ENCODE data around the gene OCA2. TPM values are rescaled to one million over a fixed set of nuclear protein-coding genes. Genes with fewer than 3 reads are reported as not detected.

The OCA2 gene
- total and polyA plus RNA-seq, 2 of the 13 experiments (the other 11 are each of a cell fraction or from before 2014, with no cell fraction given): 0.02 to 0.05 TPM

- DNase-seq (ENCODE audit: low spot score): no peak
- Histone ChIP-seq H2AFZ (ENCODE audit: low read length) (no peak overlapping the region), H3K4me1 (ENCODE audit: insufficient read depth, low read length) (no peaks in the 10 kb centered on the region), H4K20me1 (ENCODE audit: insufficient read depth, low read length) (no peaks in the 10 kb centered on the region), H3K4me2 (ENCODE audit: low read depth, low read length) (no peak overlapping the region), H3K27ac (ENCODE audit: extremely low read length, insufficient read depth, low read length) (no peak overlapping the region), H3K9me3 (ENCODE audit: low read length) (no peaks in the 10 kb centered on the region), H3K27me3 (ENCODE audit: control insufficient read depth in 1 of 2, insufficient read depth in 2 of 2, low read length in 2 of 2) (peaks cover 3 to 25% of the 10 kb centered on the region in 2 experiments; a peak in 4 of 5 replicates), H3K4me3 (replicated peaks in 1 of 3; ENCODE audit: insufficient read depth in 1 of 3, low read depth in 2 of 3, low read length in 3 of 3) (no peak overlapping the region), H3K36me3 (replicated peaks in 1 of 2; ENCODE audit: control insufficient read depth in 1 of 2, insufficient read depth in 2 of 2, low read length in 2 of 2) (no peaks in the 10 kb centered on the region), H3K9ac (ENCODE audit: insufficient read depth, low read depth, low read length) (no peak overlapping the region), H3K79me2 (ENCODE audit: insufficient read depth, low read length) (no peaks in the 10 kb centered on the region)
- BruUV-seq (replicated peaks): no TSS peak
- intact Hi-C loops (cut with micrococcal nuclease; ENCODE audit: unreplicated experiment) (no loop called here), in situ Hi-C loops (cut with HindIII; ENCODE audit: extremely low pct_ligation_motif_present, low pct_unique_long_range_greater_than_20kb) (no loop called here)
- ChIA-PET POLR2A (no interaction called here), CTCF (ENCODE audit: low intra/inter-chr PET ratio, low total read pairs) (no interaction called here)
- TF ChIP-seq CEBPB (IDR thresholded peaks at IDR 0.05; ENCODE audit: borderline replicate concordance, low read depth, low read length) (no peak), NR2F2 (IDR thresholded peaks at IDR 0.05; ENCODE audit: borderline replicate concordance, low read depth) (no peak), SP5 (CRISPR knock-in tag; IDR thresholded peaks at IDR 0.05; ENCODE audit: borderline replicate concordance, low read depth) (no peak), ZNF331 (CRISPR knock-in tag; IDR thresholded peaks at IDR 0.05) (no peak)
- 15% methylated on average over 20 of the region's 28 CpGs for WGBS (ENCODE audit: low lambda C conversion rate)
- FAIRE-seq: no peak
- no peak for ATAC-seq
These were observed 267.5 kb downstream of the OCA2 start for GRCh38 chr15:27831384-27832236.

GRCh38 chr15:27828746-27829145 is 270.4 kb downstream of the OCA2 start:
- Histone ChIP-seq H4K20me1 (ENCODE audit: insufficient read depth, low read length) (no peaks in the 10 kb centered on the region), H3K27ac (ENCODE audit: extremely low read length, insufficient read depth, low read length) (no peak overlapping the region), H3K4me1 (ENCODE audit: insufficient read depth, low read length) (no peaks in the 10 kb centered on the region), H3K36me3 (replicated peaks in 1 of 2; ENCODE audit: control insufficient read depth in 1 of 2, insufficient read depth in 2 of 2, low read length in 2 of 2) (no peaks in the 10 kb centered on the region), H3K79me2 (ENCODE audit: insufficient read depth, low read length) (no peaks in the 10 kb centered on the region), H3K4me2 (ENCODE audit: low read depth, low read length) (no peak overlapping the region), H2AFZ (ENCODE audit: low read length) (no peak overlapping the region), H3K4me3 (replicated peaks in 1 of 3; ENCODE audit: insufficient read depth in 1 of 3, low read depth in 2 of 3, low read length in 3 of 3) (no peak overlapping the region), H3K27me3 (ENCODE audit: control insufficient read depth in 1 of 2, insufficient read depth in 2 of 2, low read length in 2 of 2) (peaks cover 3 to 25% of the 10 kb centered on the region in 2 experiments; a peak in 4 of 5 replicates), H3K9ac (ENCODE audit: insufficient read depth, low read depth, low read length) (no peak overlapping the region), H3K9me3 (ENCODE audit: low read length) (no peaks in the 10 kb centered on the region)
- no TSS peak for BruUV-seq (replicated peaks)
- CTCF ChIA-PET (ENCODE audit: low intra/inter-chr PET ratio, low total read pairs): no interaction called here
- no peak for ATAC-seq
- POLR2A ChIA-PET: no interaction called here
- in situ Hi-C loops (cut with HindIII; ENCODE audit: extremely low pct_ligation_motif_present, low pct_unique_long_range_greater_than_20kb) (no loop called here), intact Hi-C loops (cut with micrococcal nuclease; ENCODE audit: unreplicated experiment) (no loop called here)
- no peak for DNase-seq (ENCODE audit: low spot score)
- FAIRE-seq: no peak
- WGBS (ENCODE audit: low lambda C conversion rate): 4% methylated on average over 10 of the region's 10 CpGs
- TF ChIP-seq HNF1A (IDR thresholded peaks at IDR 0.05; ENCODE audit: low read depth) (no peak), HNF1A (CRISPR knock-in tag; IDR thresholded peaks at IDR 0.05; ENCODE audit: borderline replicate concordance) (no peak), ZBTB33 (CRISPR knock-in tag; IDR thresholded peaks at IDR 0.05) (no peak)

Measured in HepG2 (cell line).